GM10847 (cell line): Measurements from ENCODE around the gene MED13L.

ENCODE experiments used
- POLR2A ChIP-seq: IDR thresholded peaks from 2 replicates; pipeline ENCODE4 v1.6.1; 2011; ENCODE audit not compliant: insufficient read length; ENCODE audit errors: extremely low read depth

Gene MED13L

GRCh38 chr12:116277467-116278278, at the start of gene MED13L:
Gene MED13L (minus strand): TSS chr12:116277693. CDS start chr12:116277131, 562 bp downstream.
- no peak for TF ChIP-seq POLR2A

GRCh38 chr12:116325336-116325664, 47.8 kb upstream of the MED13L start:
- TF ChIP-seq POLR2A = no peak

- no peak for TF ChIP-seq POLR2A
Observed at GRCh38 chr12:116324654-116325335, 47.3 kb upstream of the MED13L start.

- no peak for TF ChIP-seq POLR2A
Observed at GRCh38 chr12:116323406-116324386, 46.2 kb upstream of the MED13L start.

GRCh38 chr12:116321913-116322312, 44.4 kb upstream of the MED13L start:
- no peak for TF ChIP-seq POLR2A

- TF ChIP-seq POLR2A = no peak
Observed at GRCh38 chr12:116320791-116321217, 43.3 kb upstream of the MED13L start.

- no peak for TF ChIP-seq POLR2A
Observed at GRCh38 chr12:116319898-116320621, 42.6 kb upstream of the MED13L start.

- TF ChIP-seq POLR2A = no peak
Observed at GRCh38 chr12:116319233-116319897, 41.9 kb upstream of the MED13L start.

- no peak for TF ChIP-seq POLR2A
Observed at GRCh38 chr12:116318576-116319232, 41.2 kb upstream of the MED13L start.

- no peak for TF ChIP-seq POLR2A
Observed at GRCh38 chr12:116317986-116318575, 40.6 kb upstream of the MED13L start.

- TF ChIP-seq POLR2A = no peak
Observed at GRCh38 chr12:116317139-116317538, 39.6 kb upstream of the MED13L start.

- TF ChIP-seq POLR2A = no peak
Observed at GRCh38 chr12:116314477-116314876, 37.0 kb upstream of the MED13L start.

- TF ChIP-seq POLR2A = no peak
Observed at GRCh38 chr12:116313194-116313927, 35.9 kb upstream of the MED13L start.
